Adrenal gland (tissue), 12 donors: ENCODE data around the gene SDC3. TPM values are rescaled to one million over a fixed set of nuclear protein-coding genes. Genes with fewer than 3 reads are reported as not detected.

Experiments
- DNase-seq, 7 donors: peaks; one replicate each; pipeline ENCODE4 v3.0.0-alpha.2; 2019 to 2020
- H3K27ac ChIP-seq, 5 donors: fragments of 200-600 bp; sonication (generic) in 4 of 5; 1 replicate in 3 of 5; 2 replicates in 2 of 5; pipeline versions ENCODE4 v1.5.1 to v1.8.0; 2016 to 2020; ENCODE audit warnings: mild to moderate bottlenecking in 1 of 5
- H3K27me3 ChIP-seq: fragments of 200-600 bp; 2 replicates; pipeline ENCODE4 v1.8.0; 2021
- H3K36me3 ChIP-seq, 2 donors: fragments of 200-600 bp; replicated peaks in 1 of 2; 1 replicate in 1 of 2; 2 replicates in 1 of 2; pipeline versions ENCODE4 v1.5.1 to v1.8.0; 2018 to 2022
- H3K4me1 ChIP-seq, 2 donors: fragments of 200-600 bp; replicated peaks in 1 of 2; 1 replicate in 1 of 2; 2 replicates in 1 of 2; pipeline versions ENCODE4 v1.5.1 to v1.8.0; 2018 to 2021
- H3K4me3 ChIP-seq, 4 donors: fragments of 200-600 bp; sonication (generic) in 3 of 4; one replicate each; pipeline ENCODE4 v1.5.1; 2016 to 2018
- H3K9me3 ChIP-seq, 3 donors: fragments of 200-600 bp; sonication (generic) in 1 of 3; replicated peaks in 1 of 3; 1 replicate in 2 of 3; 2 replicates in 1 of 3; pipeline versions ENCODE4 v1.5.1 to v1.8.0; 2016 to 2021
- CTCF ChIP-seq, 6 experiments: fragments of 450-650 bp in 4 of 6; fragments of 200-600 bp in 2 of 6; sonication (generic) in 1 of 6; IDR thresholded peaks; 1 replicate in 5 of 6; 2 replicates in 1 of 6; pipeline versions ENCODE4 v1.5.1 to v1.8.0; 2016 to 2021; ENCODE audit warnings: antibody characterized with exemption in 6 of 6, mild to moderate bottlenecking in 2 of 6, moderate library complexity in 1 of 6
- POLR2A ChIP-seq, 2 donors: fragments of 450-650 bp; IDR thresholded peaks; one replicate each; pipeline ENCODE4 v1.6.1; 2017; ENCODE audit warnings: antibody characterized with exemption in 2 of 2, mild to moderate bottlenecking in 2 of 2, moderate library complexity in 1 of 2
- WGBS, 4 donors: extraction: QIAGEN DNeasy Blood & Tissue Kit in 2 of 4; methylation state at CpG; one replicate each; pipeline versions ENCODE4 v1.1.5 to v1.1.7; 2013 to 2017; 5-methylcytosine and 5-hydroxymethylcytosine counted together
- intact Hi-C, 2 donors: fragments of 100-400 bp; cut with DNase I; formaldehyde crosslinking; loops; one replicate each; pipeline versions ENCODE4 v1.14.1 to v1.15.0; 2022 to 2023
- polyA plus RNA-seq, 3 donors: library from polyadenylated mRNA; stranded (reverse); fragments of 200-250 nt in 2 of 3; fragments of 350-450 nt in 1 of 3; fragmentation: Illumina TruSeq in 1 of 3; extraction: RNeasy Lipid Tissue Mini Kit (QIAGEN cat#74804) in 1 of 3; gene quantifications; one replicate each; pipeline ENCODE4 v1.2.3, GENCODE V29; 2013 to 2014
- total RNA-seq, 9 donors: library from RNA; depleted of rRNA in 4 of 9; stranded (reverse); fragments of >200 nt in 4 of 9; fragments of 120-200 nt in 1 of 9; fragmentation: NEBNext Ultra II Directional in 1 of 9; extraction: Animal tissue kit (Norgen Biotek cat#: 25700) in 1 of 9; gene quantifications; one replicate each; pipeline versions ENCODE4 v1.1.0 to v1.2.4, GENCODE V29; 2013 to 2023
- donor health status: healthy with polysubstance abuse.
- donor health status: Bipolar disorder and iron deficiency.
- donor health status: DM: yes; HTN: yes; CAD: no.
- donor health status: DM: no; HTN: no; CAD: no.
- donor health status: DM: no; HTN: no; CAD: no.
- donor health status: DM: yes; HTN: yes; CAD: no.

Gene SDC3
- total and polyA plus RNA-seq, 12 donors: 40.1 to 536 (median 188) TPM

GRCh38 chr1:30902593-30903290, 5.8 kb downstream of the SDC3 start:
- intact Hi-C loops: no loop called here
- peak in 3 of 7 donors; percentile 42 to 61 (median 47) for DNase-seq
- Histone ChIP-seq H3K9me3 (no peaks in the 10 kb centered on the region), H3K4me3 (no peak overlapping the region), H3K4me1 (peaks cover 61 to 69% of the 10 kb centered on the region in 2 donors), H3K27ac (peak overlapping the region; percentile 51 to 94 (median 78)), H3K27me3 (no peaks in the 10 kb centered on the region), H3K36me3 (no peaks in the 10 kb centered on the region)
- TF ChIP-seq POLR2A (IDR thresholded peaks at IDR 0.05) (no peak), CTCF (IDR thresholded peaks at IDR 0.05) (no peak)
- 44 to 58% (median 50%) methylated on average over 6 to 9 of the region's 9 CpGs for WGBS, 4 donors

GRCh38 chr1:30901798-30902581, 6.6 kb downstream of the SDC3 start:
- DNase-seq: peak in 3 of 7 donors; percentile 42 to 64 (median 47)
- no peaks in the 10 kb centered on the region for H3K27me3 ChIP-seq
- 21 to 57% (median 28%) methylated on average over 3 to 11 of the region's 11 CpGs for WGBS, 4 donors
- H3K27ac ChIP-seq: peak overlapping the region; percentile 51 to 94 (median 78)
- intact Hi-C loops: no loop called here
- H3K4me1 ChIP-seq: peaks cover 54 to 63% of the 10 kb centered on the region in 2 donors
- TF ChIP-seq POLR2A (IDR thresholded peaks at IDR 0.05): no peak
- no peak for TF ChIP-seq CTCF (IDR thresholded peaks at IDR 0.05)
- H3K9me3 ChIP-seq: no peaks in the 10 kb centered on the region
- H3K36me3 ChIP-seq: no peaks in the 10 kb centered on the region
- H3K4me3 ChIP-seq: peak overlapping the region in 1 of 4 donors; percentile 26

- intact Hi-C loops: no loop called here
- TF ChIP-seq POLR2A (IDR thresholded peaks at IDR 0.05) (no peak), CTCF (IDR thresholded peaks at IDR 0.05) (no peak)
- no peak overlapping the region for H3K4me3 ChIP-seq
- H3K4me1 ChIP-seq: peaks cover 46 to 59% of the 10 kb centered on the region in 2 donors
- peak in 3 of 7 donors; percentile 36 to 58 (median 44) for DNase-seq
- no peaks in the 10 kb centered on the region for H3K9me3 ChIP-seq
- WGBS, 4 donors: 71 to 80% (median 74%) methylated on average over 3 of the region's 3 CpGs
- H3K36me3 ChIP-seq: no peaks in the 10 kb centered on the region
- no peaks in the 10 kb centered on the region for H3K27me3 ChIP-seq
- peak overlapping the region in 3 of 5 donors; percentile 78 to 94 (median 81) for H3K27ac ChIP-seq
These were observed 7.5 kb downstream of the SDC3 start for GRCh38 chr1:30900931-30901560.

- peak overlapping the region in 2 of 5 donors; percentile 81 to 94 for H3K27ac ChIP-seq
- no peak overlapping the region for H3K4me3 ChIP-seq
- peaks cover 46 to 59% of the 10 kb centered on the region in 2 donors for H3K4me1 ChIP-seq
- TF ChIP-seq POLR2A (IDR thresholded peaks at IDR 0.05) (no peak), CTCF (IDR thresholded peaks at IDR 0.05) (no peak)
- intact Hi-C loops: no loop called here
- H3K27me3 ChIP-seq: no peaks in the 10 kb centered on the region
- peak in 1 of 7 donors; percentile 14 for DNase-seq
- H3K36me3 ChIP-seq: no peaks in the 10 kb centered on the region
- H3K9me3 ChIP-seq: no peaks in the 10 kb centered on the region
- 66 to 77% (median 71%) methylated on average over 5 to 6 of the region's 6 CpGs for WGBS, 4 donors
These were observed 8.1 kb downstream of the SDC3 start for GRCh38 chr1:30900486-30900885.
